WI38 (cell line): ENCODE measurements around the gene CPEB3.

Experiments
- H3K4me3 ChIP-seq: 2 replicates; pipeline ENCODE4 v1.5.1; 2011; ENCODE audit warnings: low read depth, mild to moderate bottlenecking, control low read depth, low read length
- CTCF ChIP-seq: IDR thresholded peaks from 2 replicates; pipeline ENCODE4 v1.5.1; 2012; ENCODE audit warnings: low read depth, mild to moderate bottlenecking, control low read depth, low read length

CPEB3 gene

GRCh38 chr10:92164036-92164696 lies 126.7 kb downstream of the CPEB3 start:
- TF ChIP-seq CTCF, result no peak
- H3K4me3 ChIP-seq, result no peak overlapping the region

- TF ChIP-seq CTCF, result no peak
- H3K4me3 ChIP-seq, result no peak overlapping the region
Measured at GRCh38 chr10:92162541-92162940, 128.3 kb downstream of the CPEB3 start.

- H3K4me3 ChIP-seq, result no peak overlapping the region
- TF ChIP-seq CTCF, result no peak
Measured at GRCh38 chr10:92156874-92157773, 133.8 kb downstream of the CPEB3 start.

GRCh38 chr10:92150823-92151222 lies 140.1 kb downstream of the CPEB3 start:
- no peak for TF ChIP-seq CTCF
- H3K4me3 ChIP-seq, result no peak overlapping the region

- H3K4me3 ChIP-seq, result no peak overlapping the region
- TF ChIP-seq CTCF, result no peak
Measured at GRCh38 chr10:92149261-92149660, 141.6 kb downstream of the CPEB3 start.

- H3K4me3 ChIP-seq, result no peak overlapping the region
- TF ChIP-seq CTCF, result no peak
Measured at GRCh38 chr10:92146781-92147180, 144.1 kb downstream of the CPEB3 start.

- no peak overlapping the region for H3K4me3 ChIP-seq
- TF ChIP-seq CTCF, result no peak
Measured at GRCh38 chr10:92146107-92146506, 144.8 kb downstream of the CPEB3 start.
